Choroid plexus epithelial cell (primary cell): ENCODE measurements around the gene ASTN2.

Experiments used
- DNase-seq: peaks from one replicate; pipeline ENCODE4 v3.0.0-alpha.2; 2010; ENCODE audit warnings: low read depth
- H3K4me3 ChIP-seq: 2 replicates; pipeline ENCODE4 v1.5.1; 2011; ENCODE audit warnings: low read depth, mild to moderate bottlenecking, control low read depth, low read length, moderate library complexity
- TF ChIP-seq, protein P1 (sequence below): conservative IDR thresholded peaks from 2 replicates; pipeline ENCODE4 v1.5.1; 2011; ENCODE audit warnings: low read depth, mild to moderate bottlenecking, control low read depth, inconsistent platforms, low read length, moderate library complexity

ASTN2 gene

DNA sequence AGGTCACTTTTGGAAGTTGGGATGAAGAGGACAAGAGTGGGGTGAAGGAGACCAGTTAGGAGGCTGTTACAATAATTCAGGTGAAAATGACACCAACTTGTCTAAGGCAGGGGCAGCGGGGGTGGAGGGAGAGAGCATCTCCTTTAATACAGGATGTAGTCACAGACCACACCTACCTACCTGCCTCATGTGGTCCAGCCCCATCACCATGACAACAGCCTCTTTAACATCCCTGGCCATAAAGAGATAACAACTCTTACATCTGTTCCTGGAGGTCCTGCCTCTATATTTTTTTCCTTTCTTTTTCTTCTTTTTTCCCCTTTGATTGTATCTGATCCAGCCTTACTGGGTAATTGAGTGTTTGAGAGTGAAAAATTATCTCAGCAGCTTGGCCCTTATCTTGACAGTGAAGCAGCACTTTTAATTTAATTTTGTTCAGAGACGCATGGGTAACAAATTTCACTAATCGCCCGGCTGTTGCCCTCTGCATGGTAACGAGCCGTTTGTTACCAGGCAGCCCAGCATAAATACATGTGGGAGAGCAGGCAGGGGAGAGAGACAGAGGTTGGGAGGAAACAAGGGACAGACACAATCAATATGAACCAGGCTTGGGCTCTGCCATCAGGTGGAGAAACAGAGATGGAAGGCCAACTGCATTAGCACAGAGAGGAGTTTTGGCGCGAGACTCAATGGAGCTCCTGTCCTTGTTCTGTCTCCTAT lies 338.1 kb downstream of the ASTN2 start:
- H3K4me3 ChIP-seq: no peak overlapping the region
- TF ChIP-seq, protein P1, sequence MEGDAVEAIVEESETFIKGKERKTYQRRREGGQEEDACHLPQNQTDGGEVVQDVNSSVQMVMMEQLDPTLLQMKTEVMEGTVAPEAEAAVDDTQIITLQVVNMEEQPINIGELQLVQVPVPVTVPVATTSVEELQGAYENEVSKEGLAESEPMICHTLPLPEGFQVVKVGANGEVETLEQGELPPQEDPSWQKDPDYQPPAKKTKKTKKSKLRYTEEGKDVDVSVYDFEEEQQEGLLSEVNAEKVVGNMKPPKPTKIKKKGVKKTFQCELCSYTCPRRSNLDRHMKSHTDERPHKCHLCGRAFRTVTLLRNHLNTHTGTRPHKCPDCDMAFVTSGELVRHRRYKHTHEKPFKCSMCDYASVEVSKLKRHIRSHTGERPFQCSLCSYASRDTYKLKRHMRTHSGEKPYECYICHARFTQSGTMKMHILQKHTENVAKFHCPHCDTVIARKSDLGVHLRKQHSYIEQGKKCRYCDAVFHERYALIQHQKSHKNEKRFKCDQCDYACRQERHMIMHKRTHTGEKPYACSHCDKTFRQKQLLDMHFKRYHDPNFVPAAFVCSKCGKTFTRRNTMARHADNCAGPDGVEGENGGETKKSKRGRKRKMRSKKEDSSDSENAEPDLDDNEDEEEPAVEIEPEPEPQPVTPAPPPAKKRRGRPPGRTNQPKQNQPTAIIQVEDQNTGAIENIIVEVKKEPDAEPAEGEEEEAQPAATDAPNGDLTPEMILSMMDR: no peak
- no peak for DNase-seq

DNA sequence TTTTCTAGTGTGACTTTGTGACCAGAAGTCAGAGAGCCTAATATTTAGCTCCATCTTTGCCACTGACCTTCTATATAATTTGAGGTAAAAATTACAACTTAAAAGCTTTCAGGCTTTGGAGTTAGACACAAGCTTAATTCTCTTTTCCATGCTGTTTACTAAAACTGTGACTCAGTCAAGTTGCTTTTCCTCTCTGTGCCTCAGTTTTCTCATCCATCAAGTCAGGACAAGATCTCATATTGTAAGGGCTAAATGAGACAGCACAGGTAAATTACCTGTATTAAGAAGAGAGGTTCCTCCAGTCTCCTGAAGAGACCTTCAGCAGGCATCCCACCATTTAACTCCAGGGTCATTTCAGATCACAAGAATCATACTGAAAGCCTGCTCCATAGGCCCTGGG lies 339.2 kb downstream of the ASTN2 start:
- H3K4me3 ChIP-seq: no peak overlapping the region
- TF ChIP-seq, protein P1: no peak
- DNase-seq: no peak

DNA sequence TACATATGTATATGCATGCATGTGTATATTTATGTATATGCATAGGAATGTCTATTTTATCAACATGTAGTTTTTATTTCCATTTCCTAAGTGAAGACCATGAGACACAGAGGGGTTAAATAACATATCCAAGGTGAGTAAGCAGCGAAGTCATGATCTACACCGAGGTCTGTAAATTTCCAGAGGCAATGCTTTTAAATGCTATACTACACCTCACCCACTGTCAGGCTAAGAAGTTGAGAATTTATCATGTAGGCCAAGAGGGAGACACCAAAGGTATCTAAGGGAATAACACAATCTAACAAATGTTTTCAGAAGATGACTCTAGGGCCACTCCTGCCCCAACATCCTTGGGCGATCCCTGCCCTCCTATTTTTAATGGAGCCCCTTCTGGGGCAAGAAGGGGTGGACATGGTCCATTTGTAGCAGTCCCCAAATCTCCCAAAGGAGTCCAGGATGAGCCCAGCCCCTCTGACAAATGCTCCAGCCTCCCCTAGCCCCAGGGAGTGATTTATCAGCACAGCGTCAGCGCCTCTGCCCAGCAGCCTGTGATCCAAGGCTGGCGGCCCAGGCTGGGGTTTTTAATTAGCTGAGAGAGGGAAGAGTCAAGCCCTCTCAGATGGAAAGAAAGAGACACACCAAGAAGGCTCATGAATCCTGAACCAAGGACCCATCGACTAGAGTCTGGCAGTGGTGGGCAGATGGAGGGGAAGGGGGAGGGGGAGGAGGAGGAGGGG lies 339.9 kb downstream of the ASTN2 start:
- no peak overlapping the region for H3K4me3 ChIP-seq
- TF ChIP-seq, protein P1: no peak
- no peak for DNase-seq

DNA sequence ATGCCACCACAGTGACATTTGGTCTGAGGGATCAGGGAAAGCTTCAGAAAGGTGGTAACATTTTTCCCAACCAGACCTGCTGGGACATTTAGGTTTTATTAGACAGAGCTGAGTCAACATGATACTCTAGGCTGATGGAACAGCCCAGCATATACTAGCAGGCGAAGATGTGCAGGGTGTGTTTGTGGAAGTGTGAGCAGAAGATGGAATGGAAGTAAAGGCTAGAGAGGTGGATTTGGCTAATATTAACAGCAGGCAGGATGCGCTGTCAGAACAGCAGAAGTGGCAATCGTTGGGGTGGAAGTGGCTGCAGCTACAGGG lies 340.6 kb downstream of the ASTN2 start:
- DNase-seq: no peak
- H3K4me3 ChIP-seq: no peak overlapping the region
- TF ChIP-seq, protein P1: no peak

DNA sequence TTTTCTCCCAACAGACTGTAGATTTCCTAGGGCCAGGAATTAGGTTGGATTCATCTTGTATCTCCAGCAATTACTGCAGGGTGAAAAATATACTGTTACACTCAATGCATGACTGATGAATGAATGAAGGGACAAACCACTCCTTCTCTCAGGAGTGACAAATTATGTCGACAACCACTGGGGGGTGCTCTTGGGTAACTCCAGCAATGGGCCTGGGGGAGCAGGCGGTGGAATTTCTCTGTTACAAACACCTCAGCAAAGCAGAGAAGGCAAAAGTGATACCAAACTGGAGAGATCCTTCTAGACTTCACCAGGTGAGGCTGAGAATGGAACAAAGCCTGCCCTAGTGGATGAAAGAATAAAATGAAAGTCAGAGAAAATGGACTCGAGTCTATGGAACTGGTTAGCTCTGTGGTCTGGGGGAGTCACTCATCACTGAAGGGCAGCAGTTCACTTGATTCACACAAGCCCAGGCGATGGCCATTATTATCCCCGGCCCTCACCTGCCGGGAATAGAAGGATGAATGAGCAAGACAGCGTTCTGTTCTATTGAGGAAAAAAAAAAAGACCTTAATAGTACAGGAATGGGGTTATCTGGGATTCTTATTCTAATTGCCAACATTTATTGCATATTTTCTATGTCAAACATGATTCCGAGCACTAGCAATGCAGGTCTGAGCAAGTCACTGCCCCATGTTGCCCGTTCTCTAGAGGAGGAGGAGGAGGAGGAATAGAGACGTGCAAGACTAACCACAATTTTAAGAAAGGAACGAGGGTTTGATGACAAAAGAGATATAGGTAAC lies 341.1 kb downstream of the ASTN2 start:
- H3K4me3 ChIP-seq: no peak overlapping the region
- DNase-seq: peak; percentile 57
- TF ChIP-seq, protein P1: peak; percentile 79

DNA sequence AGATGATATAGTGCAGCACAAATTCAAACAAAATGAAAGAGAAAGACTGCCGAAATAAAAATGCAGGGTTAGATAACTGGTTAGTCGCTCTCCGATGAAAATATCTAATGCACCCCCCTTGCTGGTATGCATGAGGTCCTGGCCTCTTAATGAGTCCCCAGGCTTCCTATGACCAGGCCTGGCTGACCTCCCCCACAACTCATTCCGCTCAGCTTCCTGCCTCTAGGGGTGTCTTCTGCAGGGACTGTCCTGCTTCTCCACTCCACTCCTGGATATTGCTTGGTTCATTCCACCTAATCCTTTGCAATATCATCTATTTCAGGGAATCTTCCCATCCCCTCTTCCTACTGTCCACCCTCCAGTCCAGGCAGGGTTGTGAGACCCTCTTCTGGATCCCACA lies 341.8 kb downstream of the ASTN2 start:
- TF ChIP-seq, protein P1: no peak
- H3K4me3 ChIP-seq: no peak overlapping the region
- no peak for DNase-seq
